ENCODE measurements around the gene CMSS1.

Gene CMSS1

DNA sequence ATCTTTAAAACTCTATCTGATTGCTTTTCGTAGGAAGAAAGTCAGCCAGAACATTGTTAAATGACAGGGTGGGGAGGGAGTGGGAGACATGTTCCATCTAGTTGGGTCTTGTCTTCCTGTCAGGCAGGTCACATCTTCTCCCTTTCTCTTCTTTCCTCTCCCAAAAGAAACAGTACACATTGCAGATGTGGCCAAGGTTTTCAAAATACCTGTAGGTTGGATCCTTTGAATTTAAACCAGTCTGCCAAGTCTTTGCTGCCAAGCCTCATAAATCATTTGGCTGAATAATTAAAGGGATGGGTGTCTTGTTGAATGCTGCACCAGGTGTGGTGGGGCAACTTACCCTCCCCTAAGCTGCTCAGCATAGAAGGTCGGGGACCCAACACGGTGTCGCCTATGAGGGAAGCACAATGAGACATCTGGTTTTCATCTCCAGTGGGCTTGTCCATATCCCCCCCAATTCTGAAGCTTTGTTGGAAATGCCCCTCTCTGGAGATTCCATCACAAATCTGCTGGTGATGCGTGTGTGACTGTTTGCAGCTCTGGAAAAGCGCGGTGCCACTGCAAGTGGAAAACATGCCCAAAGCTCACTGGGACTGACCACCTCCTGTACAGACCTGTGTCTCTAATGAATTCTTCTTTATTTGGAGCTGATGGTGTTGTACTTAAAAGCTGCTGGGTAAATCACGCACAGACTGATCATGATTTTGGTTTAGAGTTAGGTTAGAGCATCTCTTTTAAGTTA is 184.0 kb downstream of the CMSS1 start:
- TF ChIP-seq, protein P1, sequence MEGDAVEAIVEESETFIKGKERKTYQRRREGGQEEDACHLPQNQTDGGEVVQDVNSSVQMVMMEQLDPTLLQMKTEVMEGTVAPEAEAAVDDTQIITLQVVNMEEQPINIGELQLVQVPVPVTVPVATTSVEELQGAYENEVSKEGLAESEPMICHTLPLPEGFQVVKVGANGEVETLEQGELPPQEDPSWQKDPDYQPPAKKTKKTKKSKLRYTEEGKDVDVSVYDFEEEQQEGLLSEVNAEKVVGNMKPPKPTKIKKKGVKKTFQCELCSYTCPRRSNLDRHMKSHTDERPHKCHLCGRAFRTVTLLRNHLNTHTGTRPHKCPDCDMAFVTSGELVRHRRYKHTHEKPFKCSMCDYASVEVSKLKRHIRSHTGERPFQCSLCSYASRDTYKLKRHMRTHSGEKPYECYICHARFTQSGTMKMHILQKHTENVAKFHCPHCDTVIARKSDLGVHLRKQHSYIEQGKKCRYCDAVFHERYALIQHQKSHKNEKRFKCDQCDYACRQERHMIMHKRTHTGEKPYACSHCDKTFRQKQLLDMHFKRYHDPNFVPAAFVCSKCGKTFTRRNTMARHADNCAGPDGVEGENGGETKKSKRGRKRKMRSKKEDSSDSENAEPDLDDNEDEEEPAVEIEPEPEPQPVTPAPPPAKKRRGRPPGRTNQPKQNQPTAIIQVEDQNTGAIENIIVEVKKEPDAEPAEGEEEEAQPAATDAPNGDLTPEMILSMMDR (IDR thresholded peaks at IDR 0.05; ENCODE audit: low read depth, low read length, missing control alignments): no peak
- no peak for DNase-seq (ENCODE audit: low read depth)
- in situ Hi-C loops (cut with HindIII; ENCODE audit: low sequenced_read_pairs): no loop called here
- H3K4me3 ChIP-seq (ENCODE audit: low read depth, low read length): no peak overlapping the region

DNA sequence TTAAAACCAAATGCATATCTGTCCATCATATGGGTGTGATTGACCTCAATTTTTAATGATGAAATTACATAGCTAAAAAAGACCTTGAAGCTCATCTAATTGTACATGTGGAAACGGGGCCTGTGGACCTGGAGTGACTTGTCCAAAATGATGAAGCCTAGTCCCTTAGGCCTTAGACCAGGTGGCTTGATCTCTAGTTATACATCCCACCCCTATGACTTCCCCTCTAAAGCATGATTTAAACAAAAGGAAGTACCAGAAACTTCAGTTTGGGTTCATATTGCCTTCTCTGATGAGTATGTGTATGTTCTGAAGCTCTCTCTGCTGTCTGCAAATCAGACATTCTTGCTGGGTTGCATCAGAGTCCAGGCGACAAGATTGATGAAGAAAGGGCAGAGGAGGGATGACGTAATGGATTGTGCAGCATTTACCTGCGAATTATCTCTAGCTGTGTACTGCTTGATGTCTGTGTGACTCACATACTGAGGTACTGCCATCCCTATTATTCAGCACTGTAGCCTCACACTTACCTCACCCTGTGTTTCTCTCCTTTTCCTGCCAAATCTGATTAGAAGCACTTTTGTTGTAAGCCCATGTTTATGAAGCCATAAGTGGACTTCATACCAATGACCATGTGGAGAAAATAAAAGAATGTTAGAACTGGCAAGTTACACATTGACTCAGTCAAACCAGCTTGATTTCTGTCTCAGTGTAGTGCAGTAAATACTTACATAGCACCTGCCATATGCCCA is 185.1 kb downstream of the CMSS1 start:
- in situ Hi-C loops (cut with HindIII; ENCODE audit: low sequenced_read_pairs): no loop called here
- TF ChIP-seq, protein P1 (IDR thresholded peaks at IDR 0.05; ENCODE audit: low read depth, low read length, missing control alignments): no peak
- peak; percentile 92 for DNase-seq (ENCODE audit: low read depth)
- H3K4me3 ChIP-seq (ENCODE audit: low read depth, low read length): no peak overlapping the region

DNA sequence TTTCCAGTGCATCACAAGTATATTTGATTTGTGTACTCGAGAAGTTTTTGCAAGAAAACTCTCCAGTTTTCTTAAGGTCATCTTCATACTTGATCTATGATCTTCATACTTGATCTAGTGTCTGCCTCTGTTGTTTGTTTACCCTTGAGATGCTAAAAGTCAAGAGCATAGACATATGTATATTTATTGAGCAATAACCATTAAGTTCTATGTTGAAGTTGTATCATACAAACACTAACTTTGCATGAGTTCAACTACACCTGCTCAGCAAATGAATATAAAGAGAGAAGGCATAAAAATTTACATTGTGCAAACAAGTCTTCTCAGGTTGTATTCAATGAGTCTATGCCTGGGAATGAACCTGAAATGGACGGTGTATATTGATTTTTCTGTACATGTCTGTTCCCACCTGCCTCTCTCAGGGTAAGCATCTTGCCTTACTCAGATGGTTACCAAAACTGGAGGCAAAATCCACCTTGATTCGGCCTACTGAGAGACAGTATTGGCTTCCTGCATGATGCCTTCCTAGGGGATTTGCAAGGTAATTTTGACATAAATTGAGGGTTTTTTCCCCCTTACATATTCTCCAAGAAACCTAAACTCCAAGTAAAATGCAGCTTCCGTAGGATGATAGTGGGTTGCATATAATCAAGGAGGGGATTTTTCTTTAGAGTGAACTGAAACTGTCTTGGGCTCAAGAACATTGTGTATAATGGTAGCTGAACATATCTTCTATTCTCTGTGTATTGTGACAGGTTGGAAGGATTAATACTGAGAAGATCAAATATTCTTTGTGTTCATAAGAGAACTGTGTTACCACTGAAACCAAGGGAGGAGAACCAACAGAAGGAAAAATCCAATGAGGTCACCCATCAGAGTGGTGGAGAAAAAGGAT is 186.2 kb downstream of the CMSS1 start:
- no peak overlapping the region for H3K4me3 ChIP-seq (ENCODE audit: low read depth, low read length)
- TF ChIP-seq, protein P1 (IDR thresholded peaks at IDR 0.05; ENCODE audit: low read depth, low read length, missing control alignments): no peak
- in situ Hi-C loops (cut with HindIII; ENCODE audit: low sequenced_read_pairs): no loop called here
- no peak for DNase-seq (ENCODE audit: low read depth)

DNA sequence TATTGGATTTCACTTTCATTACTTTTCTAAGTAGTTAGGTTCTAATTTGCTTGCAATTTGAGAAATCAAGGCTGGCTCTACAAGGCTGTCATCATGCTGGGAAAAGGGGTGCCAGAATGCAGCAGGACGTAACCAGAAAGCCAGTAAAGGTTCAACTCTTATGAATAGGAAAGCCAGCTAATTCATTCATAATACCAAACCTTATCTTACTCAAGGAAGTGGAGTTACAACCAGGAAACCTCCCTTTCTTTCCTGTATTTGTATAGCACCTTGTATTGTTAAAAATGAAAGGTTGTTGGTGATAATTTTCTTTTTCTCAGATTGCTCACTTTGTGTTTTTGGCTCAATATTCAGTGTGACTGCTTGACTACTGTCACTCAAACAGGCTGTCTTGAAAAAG is 187.3 kb downstream of the CMSS1 start:
- no peak for DNase-seq (ENCODE audit: low read depth)
- TF ChIP-seq, protein P1 (IDR thresholded peaks at IDR 0.05; ENCODE audit: low read depth, low read length, missing control alignments): no peak
- H3K4me3 ChIP-seq (ENCODE audit: low read depth, low read length): no peak overlapping the region
- in situ Hi-C loops (cut with HindIII; ENCODE audit: low sequenced_read_pairs): no loop called here

DNA sequence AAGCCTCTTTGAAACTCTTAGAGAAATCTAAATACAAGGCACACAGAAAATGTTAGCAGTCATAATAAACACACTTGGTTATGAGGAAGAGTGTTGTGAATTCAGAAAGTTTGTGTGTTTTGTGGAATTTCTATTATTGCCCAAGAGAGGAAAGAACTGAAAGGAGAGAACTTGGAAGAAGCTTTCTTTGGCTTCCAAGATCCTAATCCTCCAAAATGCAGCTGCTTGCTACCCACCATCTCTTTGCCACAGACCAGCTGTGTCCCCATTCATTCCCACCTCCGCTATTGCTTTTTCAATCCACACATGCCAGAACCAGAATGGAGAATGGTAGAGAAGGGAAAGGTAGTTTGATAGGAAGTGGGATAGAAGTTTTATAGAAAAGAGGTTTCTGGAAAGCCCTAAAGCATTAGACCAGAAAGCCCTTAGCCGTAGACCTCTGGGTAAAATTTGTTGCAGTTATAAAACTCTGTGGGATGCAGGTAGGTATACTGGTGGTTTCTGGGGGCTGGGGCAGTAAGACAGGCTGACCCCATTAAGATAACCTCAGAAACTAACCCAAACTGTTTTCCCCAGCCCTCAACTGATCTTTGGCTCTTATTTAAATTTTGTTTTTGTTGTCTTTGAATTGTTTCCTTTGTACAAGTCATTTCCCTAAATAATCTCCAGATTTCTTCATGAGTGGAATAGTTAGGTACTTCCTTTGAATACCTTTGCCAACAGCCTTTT is 188.2 kb downstream of the CMSS1 start:
- DNase-seq (ENCODE audit: low read depth): no peak
- H3K4me3 ChIP-seq (ENCODE audit: low read depth, low read length): no peak overlapping the region
- TF ChIP-seq, protein P1 (IDR thresholded peaks at IDR 0.05; ENCODE audit: low read depth, low read length, missing control alignments): no peak
- in situ Hi-C loops (cut with HindIII; ENCODE audit: low sequenced_read_pairs): no loop called here
